ENCODE data around the gene MDK. TPM values are rescaled to one million over a fixed set of nuclear protein-coding genes. Genes with fewer than 3 reads are reported as not detected.

MDK gene
- 10 to 100 TPM; 10.8 to 10.9 TPM for total RNA-seq

DNA sequence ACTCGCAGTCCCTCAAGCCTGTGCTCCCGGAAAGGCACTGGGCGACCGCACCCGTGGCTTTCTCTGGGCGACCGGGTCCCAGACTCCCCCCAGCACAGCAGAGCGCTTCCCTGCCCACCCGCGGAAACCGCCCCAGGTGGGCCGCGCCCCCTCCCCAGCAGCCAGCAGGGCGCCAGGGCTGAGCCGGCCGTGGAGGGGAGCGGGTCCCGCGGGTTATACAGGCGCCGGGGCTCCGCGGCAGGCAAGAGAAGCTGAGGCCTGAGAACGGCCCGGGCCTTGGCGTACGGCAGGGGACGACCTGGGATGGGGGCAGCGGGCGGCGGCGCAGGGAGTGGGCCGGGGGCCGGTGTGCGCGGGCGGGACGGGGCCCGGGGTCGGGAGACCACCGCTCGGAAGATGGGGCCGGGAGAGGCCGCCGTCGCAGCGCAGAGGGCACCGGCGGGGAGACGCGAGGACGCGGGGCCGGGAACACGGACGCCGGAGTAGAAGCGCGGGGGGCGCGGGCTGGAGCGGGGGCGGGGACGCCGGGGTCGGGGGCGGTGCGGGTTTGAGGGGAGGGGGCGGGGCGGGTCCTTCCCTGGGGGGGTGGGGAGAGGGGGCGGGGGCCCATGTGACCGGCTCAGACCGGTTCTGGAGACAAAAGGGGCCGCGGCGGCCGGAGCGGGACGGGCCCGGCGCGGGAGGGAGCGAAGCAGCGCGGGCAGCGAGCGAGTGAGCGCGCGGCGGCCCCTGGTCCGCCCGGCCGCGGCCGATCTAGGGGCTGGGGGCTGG is at the start of gene MDK:
MDK (plus strand) TSS at position 622 of the 771 bp plus-strand sequence. CDS start 389 bp downstream, outside the sequence.

DNA sequence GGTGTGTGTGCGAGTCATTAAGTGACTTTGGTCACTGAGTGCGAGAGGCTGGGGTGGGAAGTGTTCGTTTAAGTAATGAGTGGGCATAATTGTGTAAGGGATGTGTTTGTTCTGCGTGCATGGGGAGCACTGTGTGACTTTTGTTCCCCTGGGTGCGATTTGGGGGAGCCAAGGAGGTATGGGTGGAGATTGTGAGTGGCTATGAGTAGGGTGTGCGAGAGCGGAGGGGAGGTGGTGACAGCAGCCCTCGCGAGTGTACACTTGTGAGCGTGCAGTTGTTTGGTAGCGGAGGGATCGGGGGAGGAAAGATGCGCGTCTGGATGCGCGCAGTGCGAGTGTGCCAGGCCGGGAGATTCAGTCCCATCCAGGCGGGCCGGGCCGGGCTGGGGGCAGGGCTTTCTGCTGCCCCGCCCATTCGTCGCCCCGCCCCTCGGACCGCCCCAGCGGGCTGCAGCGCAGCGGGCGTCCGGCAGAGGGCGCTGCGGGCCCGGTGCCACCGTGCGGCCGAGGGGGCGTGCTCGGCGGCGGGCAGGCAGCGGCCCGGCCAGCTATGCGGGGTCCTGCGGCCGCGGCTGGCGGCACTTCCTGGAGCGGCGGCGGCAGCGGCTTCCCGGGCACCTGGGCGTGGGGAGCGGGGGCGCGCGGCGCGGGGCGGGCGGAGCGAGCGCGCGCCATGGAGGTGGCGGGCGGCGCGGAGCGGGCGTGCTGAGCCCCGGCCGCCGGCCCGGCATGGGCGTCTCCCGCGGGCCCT is 34.4 kb upstream of the MDK start, which contains the start of gene DGKZ:
DGKZ (plus strand) TSS at position 578 of the 751 bp plus-strand sequence. CDS start 197 bp downstream, outside the sequence.

DNA sequence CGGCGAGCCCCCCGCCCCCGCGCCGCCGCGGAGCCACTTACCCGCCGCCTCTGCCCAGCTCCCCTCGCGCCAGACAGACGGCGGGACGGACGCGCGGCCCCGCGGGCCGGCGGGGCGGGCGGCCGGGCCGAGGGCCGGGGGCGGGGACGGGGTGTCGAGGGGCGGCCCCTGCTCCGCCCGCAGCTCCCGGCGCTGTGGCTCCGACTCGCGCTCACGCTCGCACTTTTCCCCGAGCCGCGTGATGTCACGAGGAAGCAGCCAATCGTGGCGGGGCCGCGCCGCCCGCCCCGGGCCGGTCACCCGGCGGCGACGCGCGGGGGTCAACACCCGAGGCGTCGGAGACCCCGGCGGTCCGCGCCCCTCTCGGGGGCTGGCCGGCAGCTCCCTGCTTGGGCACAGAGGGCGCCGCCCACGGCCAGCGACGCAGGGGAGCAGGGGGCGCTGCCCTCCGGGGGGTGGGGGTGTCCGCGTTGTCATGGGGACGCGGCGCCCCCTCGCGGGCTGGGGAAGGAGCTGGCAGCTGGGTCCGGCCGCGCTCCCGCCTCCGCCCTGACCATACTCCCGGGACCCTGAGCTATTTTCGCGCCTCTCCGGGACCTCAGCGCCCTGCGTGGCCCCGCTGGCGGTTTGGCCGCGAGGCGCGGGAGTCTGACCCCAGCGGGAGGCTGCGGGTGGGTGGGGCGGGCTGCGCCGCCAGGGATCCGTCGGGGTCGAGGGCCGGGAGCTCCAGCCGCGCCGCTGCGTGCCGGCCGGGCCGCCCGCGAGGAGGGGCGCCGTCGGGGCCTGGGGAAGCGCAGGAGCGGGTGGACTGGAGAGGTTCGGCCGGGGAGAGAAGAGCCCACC is 10.3 kb downstream of the MDK start, which contains the start of gene CHRM4:
CHRM4 (minus strand) TSS at position 199 of the 843 bp plus-strand sequence. CDS start 5,219 bp downstream, outside the sequence.

Small RNA genes lying within 50 kb of the gene (microRNA-seq; reads per million reads assigned to microRNA genes)
- 1.0 reads per million for gene MIR4688 (ENCODE audit: borderline microRNAs expressed, borderline replicate concordance)

Other genes starting within 250 kb of the MDK start
- not detected for gene CREB3L1, start 104.0 kb upstream of the MDK start, total RNA-seq
- 100 to 1,000 TPM; 175 to 179 TPM for gene DGKZ, start 34.2 kb upstream of the MDK start, total RNA-seq
- gene CHRM4, start 10.1 kb downstream of the MDK start, total RNA-seq: under 1 TPM; 0.18 to 0.19 TPM
- gene AMBRA1, start 212.4 kb downstream of the MDK start, total RNA-seq: 10 to 100 TPM; 33.2 to 33.5 TPM
- 1 to 10 TPM; 5.0 to 6.1 TPM for gene HARBI1, start 235.6 kb downstream of the MDK start, total RNA-seq
- 10 to 100 TPM; 58.3 to 66.2 TPM for gene ATG13, start 235.9 kb downstream of the MDK start, total RNA-seq

All from activated naive CD4-positive, alpha-beta T cell treated with anti-CD3 and anti-CD28 coated beads, Interleukin-2, amount 10 ng/mL, durations not matched to agents 5 hours and 36 hours (primary cell).